Effector CD8-positive, alpha-beta T cell (primary cell): ENCODE measurements around the gene SLC26A1.
"Not testable (repeated sequence)": the region's sequence is repeated elsewhere in the genome, so short reads cannot be mapped to it uniquely, and the experiment has no call there.

Source experiments
- DNase-seq: peaks from one replicate; lab custom pipeline; 2025; lab: John Stamatoyannopoulos, UW

Gene SLC26A1

GRCh38 chr4:954211-955020, 38.8 kb downstream of the SLC26A1 start:
- no peak for DNase-seq

GRCh38 chr4:953574-953915, 39.7 kb downstream of the SLC26A1 start:
- DNase-seq: no peak

- no peak for DNase-seq
These were observed 40.2 kb downstream of the SLC26A1 start for GRCh38 chr4:952881-953573.

GRCh38 chr4:951594-952468, 41.4 kb downstream of the SLC26A1 start:
- no peak for DNase-seq

GRCh38 chr4:951186-951585, 42.0 kb downstream of the SLC26A1 start:
- DNase-seq: no peak

- DNase-seq: no peak
These were observed 42.8 kb downstream of the SLC26A1 start for GRCh38 chr4:950136-951020.

GRCh38 chr4:949656-950055, 43.5 kb downstream of the SLC26A1 start:
- no peak for DNase-seq

GRCh38 chr4:948936-949300, 44.3 kb downstream of the SLC26A1 start:
- DNase-seq: no peak

GRCh38 chr4:948101-948935, 44.9 kb downstream of the SLC26A1 start:
- DNase-seq: no peak

- DNase-seq: no peak
These were observed 45.7 kb downstream of the SLC26A1 start for GRCh38 chr4:947491-947971.

- no peak for DNase-seq
These were observed 46.4 kb downstream of the SLC26A1 start for GRCh38 chr4:946517-947471.

GRCh38 chr4:946103-946450, 47.1 kb downstream of the SLC26A1 start:
- DNase-seq: no peak

GRCh38 chr4:945274-946102, 47.7 kb downstream of the SLC26A1 start:
- DNase-seq: no peak

- DNase-seq: not testable (repeated sequence)
These were observed 53.7 kb downstream of the SLC26A1 start for GRCh38 chr4:939508-939907.
